RWPE2 (cell line): Measurements from ENCODE around the gene LEPR.

Experiments
- ATAC-seq: fragments of 200-7000 bp; cut with Tn5 transposase; 3 replicates; pipeline ENCODE4 v1.9.1; 2021; ENCODE audit warnings: low read depth
- DNase-seq: peaks from one replicate; pipeline ENCODE4 v3.0.0-alpha.2; 2020; ENCODE audit warnings: low spot score
- H3K27ac ChIP-seq: fragments of 450-650 bp; 2 replicates; pipeline ENCODE4 v1.5.1; 2017; ENCODE audit warnings: mild to moderate bottlenecking; ENCODE audit not compliant: poor library complexity, severe bottlenecking
- H3K27me3 ChIP-seq: fragments of 250-450 bp; sonication (Bioruptor Pico); 2 replicates; pipeline ENCODE4 v1.5.1; 2021; ENCODE audit warnings: mild to moderate bottlenecking, moderate library complexity; ENCODE audit not compliant: insufficient read depth, poor library complexity, severe bottlenecking
- H3K36me3 ChIP-seq: fragments of 250-450 bp; sonication (Bioruptor Pico); 2 replicates; pipeline ENCODE4 v1.5.1; 2020; ENCODE audit warnings: low read depth, mild to moderate bottlenecking, moderate library complexity
- H3K4me1 ChIP-seq: fragments of 250-450 bp; sonication (Bioruptor Pico); 2 replicates; pipeline ENCODE4 v1.5.1; 2021; ENCODE audit warnings: mild to moderate bottlenecking, moderate library complexity; ENCODE audit not compliant: insufficient read depth, poor library complexity, severe bottlenecking
- H3K4me3 ChIP-seq: fragments of 250-450 bp; sonication (Bioruptor Pico); 2 replicates; pipeline ENCODE4 v1.5.1; 2021; ENCODE audit warnings: mild to moderate bottlenecking, moderate library complexity; ENCODE audit not compliant: severe bottlenecking
- H3K9me3 ChIP-seq: fragments of 250-450 bp; sonication (Bioruptor Pico); 2 replicates; pipeline ENCODE4 v1.5.1; 2021; ENCODE audit warnings: mild to moderate bottlenecking, moderate library complexity; ENCODE audit not compliant: severe bottlenecking
- TF ChIP-seq, protein P1 (sequence below): fragments of 450-650 bp; IDR thresholded peaks from one replicate; pipeline ENCODE4 v1.5.1; 2017; ENCODE audit warnings: mild to moderate bottlenecking, moderate library complexity; ENCODE audit not compliant: poor library complexity, severe bottlenecking

LEPR gene

DNA sequence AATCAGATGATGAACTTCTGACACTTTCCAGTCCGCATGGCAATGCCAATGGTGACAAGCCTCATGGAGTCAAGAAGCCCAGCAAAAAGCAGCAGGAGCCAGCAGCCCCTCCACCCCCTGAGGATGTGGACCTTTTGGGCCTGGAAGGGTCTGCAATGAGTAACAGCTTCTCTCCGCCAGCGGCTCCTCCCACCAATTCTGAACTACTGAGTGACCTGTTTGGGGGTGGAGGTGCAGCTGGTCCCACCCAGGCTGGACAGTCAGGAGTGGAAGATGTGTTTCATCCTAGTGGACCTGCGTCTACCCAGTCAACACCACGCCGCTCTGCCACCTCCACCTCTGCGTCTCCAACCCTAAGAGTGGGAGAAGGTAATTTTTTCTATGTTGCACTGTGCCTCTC is 28.0 kb upstream of the LEPR start:
- ATAC-seq (no peak), DNase-seq (no peak)
- Histone ChIP-seq H3K4me1 (no peaks in the 10 kb centered on the region), H3K4me3 (no peak overlapping the region), H3K27me3 (no peaks in the 10 kb centered on the region), H3K27ac (no peak overlapping the region), H3K9me3 (no peaks in the 10 kb centered on the region), H3K36me3 (no peaks in the 10 kb centered on the region)
- TF ChIP-seq, protein P1, sequence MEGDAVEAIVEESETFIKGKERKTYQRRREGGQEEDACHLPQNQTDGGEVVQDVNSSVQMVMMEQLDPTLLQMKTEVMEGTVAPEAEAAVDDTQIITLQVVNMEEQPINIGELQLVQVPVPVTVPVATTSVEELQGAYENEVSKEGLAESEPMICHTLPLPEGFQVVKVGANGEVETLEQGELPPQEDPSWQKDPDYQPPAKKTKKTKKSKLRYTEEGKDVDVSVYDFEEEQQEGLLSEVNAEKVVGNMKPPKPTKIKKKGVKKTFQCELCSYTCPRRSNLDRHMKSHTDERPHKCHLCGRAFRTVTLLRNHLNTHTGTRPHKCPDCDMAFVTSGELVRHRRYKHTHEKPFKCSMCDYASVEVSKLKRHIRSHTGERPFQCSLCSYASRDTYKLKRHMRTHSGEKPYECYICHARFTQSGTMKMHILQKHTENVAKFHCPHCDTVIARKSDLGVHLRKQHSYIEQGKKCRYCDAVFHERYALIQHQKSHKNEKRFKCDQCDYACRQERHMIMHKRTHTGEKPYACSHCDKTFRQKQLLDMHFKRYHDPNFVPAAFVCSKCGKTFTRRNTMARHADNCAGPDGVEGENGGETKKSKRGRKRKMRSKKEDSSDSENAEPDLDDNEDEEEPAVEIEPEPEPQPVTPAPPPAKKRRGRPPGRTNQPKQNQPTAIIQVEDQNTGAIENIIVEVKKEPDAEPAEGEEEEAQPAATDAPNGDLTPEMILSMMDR, result no peak

DNA sequence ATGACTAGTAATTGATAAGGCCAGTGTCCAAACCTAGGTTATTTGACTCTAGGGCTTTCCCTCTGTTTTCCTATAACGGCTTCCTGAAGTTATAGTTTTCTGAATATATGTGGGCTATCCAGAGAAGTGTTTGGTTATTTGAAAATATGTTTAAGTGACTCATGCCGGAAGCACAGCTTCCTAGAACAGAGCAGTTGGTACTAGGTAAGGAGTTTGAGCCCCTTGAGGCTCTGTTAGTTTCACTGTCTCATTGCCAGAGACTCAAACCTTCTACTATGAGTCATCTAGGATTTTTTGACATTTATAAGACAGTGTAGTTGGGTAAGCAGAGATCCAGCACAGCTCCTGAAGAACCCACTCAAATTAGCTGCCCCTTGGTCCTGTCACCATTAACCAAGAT is 27.1 kb upstream of the LEPR start:
- no peaks in the 10 kb centered on the region for H3K4me1 ChIP-seq
- H3K9me3 ChIP-seq, result no peaks in the 10 kb centered on the region
- no peaks in the 10 kb centered on the region for H3K27me3 ChIP-seq
- TF ChIP-seq, protein P1, result no peak
- ATAC-seq, result peak; percentile 68
- no peak for DNase-seq
- no peak overlapping the region for H3K4me3 ChIP-seq
- H3K27ac ChIP-seq, result no peak overlapping the region
- H3K36me3 ChIP-seq, result no peaks in the 10 kb centered on the region

DNA sequence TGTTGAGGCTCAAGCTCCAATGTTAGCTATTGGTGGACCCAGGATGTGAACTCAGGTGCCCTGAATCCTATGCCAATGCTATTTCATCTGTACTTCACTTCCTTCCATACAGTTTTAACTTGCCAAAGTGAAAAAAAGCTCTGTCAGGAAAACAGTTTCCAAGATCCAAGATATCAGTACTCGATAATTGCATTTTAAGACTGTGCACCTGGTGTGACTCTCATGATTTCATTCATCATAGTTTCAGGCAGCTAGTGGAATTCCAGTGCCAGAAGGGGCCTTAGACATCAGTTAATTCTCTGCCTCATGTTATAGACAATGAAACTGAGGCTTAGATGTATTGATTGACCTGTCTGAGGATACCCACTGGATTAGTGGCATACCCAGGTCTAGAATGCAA is 26.5 kb upstream of the LEPR start:
- DNase-seq, result no peak
- Histone ChIP-seq H3K27ac (no peak overlapping the region), H3K36me3 (no peaks in the 10 kb centered on the region), H3K4me3 (no peak overlapping the region), H3K9me3 (no peaks in the 10 kb centered on the region), H3K27me3 (no peaks in the 10 kb centered on the region), H3K4me1 (no peaks in the 10 kb centered on the region)
- ATAC-seq, result no peak
- TF ChIP-seq, protein P1, result no peak

- Histone ChIP-seq H3K27ac (no peak overlapping the region), H3K4me3 (no peak overlapping the region), H3K9me3 (no peaks in the 10 kb centered on the region), H3K27me3 (no peaks in the 10 kb centered on the region), H3K36me3 (no peaks in the 10 kb centered on the region), H3K4me1 (no peaks in the 10 kb centered on the region)
- TF ChIP-seq, protein P1, result no peak
- DNase-seq, result no peak
- no peak for ATAC-seq
Observed at GRCh38 chr1:65395887-65396612, 24.4 kb upstream of the LEPR start.

GRCh38 chr1:65398083-65398482 is 22.4 kb upstream of the LEPR start:
- no peak for ATAC-seq
- Histone ChIP-seq H3K9me3 (no peaks in the 10 kb centered on the region), H3K4me1 (no peaks in the 10 kb centered on the region), H3K4me3 (no peak overlapping the region), H3K36me3 (no peaks in the 10 kb centered on the region), H3K27ac (no peak overlapping the region), H3K27me3 (no peaks in the 10 kb centered on the region)
- TF ChIP-seq, protein P1, result no peak
- DNase-seq, result no peak
